NCI-H2029 treated with DMSO at 0.1 percent for 48 hours (cell line): Measurements from ENCODE around the gene NGFR.

Experiments used
- DNase-seq: peaks from one replicate; lab custom pipeline; 2025; lab: John Stamatoyannopoulos, UW

NGFR gene

GRCh38 chr17:49518346-49519078, 23.4 kb downstream of the NGFR start:
- DNase-seq = no peak

- no peak for DNase-seq
Measured at GRCh38 chr17:49519781-49520180, 24.7 kb downstream of the NGFR start.

- no peak for DNase-seq
Measured at GRCh38 chr17:49520386-49521087, 25.4 kb downstream of the NGFR start.

GRCh38 chr17:49521088-49521450, 26.0 kb downstream of the NGFR start:
- DNase-seq = no peak

- DNase-seq = no peak
Measured at GRCh38 chr17:49521471-49522356, 26.6 kb downstream of the NGFR start.

GRCh38 chr17:49522357-49522890, 27.3 kb downstream of the NGFR start:
- no peak for DNase-seq

GRCh38 chr17:49523196-49523595, 28.1 kb downstream of the NGFR start:
- no peak for DNase-seq

- DNase-seq = no peak
Measured at GRCh38 chr17:49523706-49524472, 28.8 kb downstream of the NGFR start.

- no peak for DNase-seq
Measured at GRCh38 chr17:49524473-49525359, 29.6 kb downstream of the NGFR start.

GRCh38 chr17:49525831-49526741, 31.0 kb downstream of the NGFR start:
- no peak for DNase-seq

- no peak for DNase-seq
Measured at GRCh38 chr17:49527927-49528651, 33.0 kb downstream of the NGFR start.

- no peak for DNase-seq
Measured at GRCh38 chr17:49528966-49529365, 33.9 kb downstream of the NGFR start.

GRCh38 chr17:49530118-49530517, 35.0 kb downstream of the NGFR start:
- DNase-seq = no peak

- no peak for DNase-seq
Measured at GRCh38 chr17:49543860-49544259, 48.8 kb downstream of the NGFR start.

GRCh38 chr17:49545007-49545660, 50.0 kb downstream of the NGFR start:
- DNase-seq = no peak

GRCh38 chr17:49545806-49546545, 50.9 kb downstream of the NGFR start:
- no peak for DNase-seq
